SU-DHL-6 (cell line): ENCODE results near the gene POGLUT3.

Source experiments
- H2AFZ ChIP-seq: fragments of 200-600 bp; sonication (generic); 2 replicates; pipeline ENCODE4 v1.6.1; 2014; ENCODE audit warnings: low read depth, mild to moderate bottlenecking, moderate library complexity, mixed read lengths, antibody characterized with exemption, low read length; ENCODE audit not compliant: severe bottlenecking
- H3F3A ChIP-seq: fragments of 200-600 bp; shearing (Covaris generic); 2 replicates; pipeline ENCODE4 v1.6.0; 2016; ENCODE audit warnings: antibody characterized with exemption, mild to moderate bottlenecking; ENCODE audit not compliant: insufficient read depth
- H3K27ac ChIP-seq: fragments of 200-600 bp; sonication (generic); 2 replicates; pipeline ENCODE4 v1.5.1; 2016; ENCODE audit warnings: low read depth, mild to moderate bottlenecking, low read length, moderate library complexity, mixed read lengths
- H3K27me3 ChIP-seq: fragments of 200-600 bp; sonication (generic), shearing (Covaris generic); 2 replicates; pipeline ENCODE4 v1.6.0; 2014; ENCODE audit warnings: mild to moderate bottlenecking, low read length
- H3K36me3 ChIP-seq: fragments of 200-600 bp; sonication (generic); 2 replicates; pipeline ENCODE4 v1.6.1; 2014; ENCODE audit warnings: mild to moderate bottlenecking, low read length, mixed read lengths
- H3K4me2 ChIP-seq: fragments of 300-600, 200-600 bp; shearing (Covaris generic), sonication (generic); 2 replicates; pipeline ENCODE4 v1.6.0; 2014; ENCODE audit warnings: low read length, low read depth, mild to moderate bottlenecking; ENCODE audit not compliant: poor library complexity, severe bottlenecking
- H3K4me3 ChIP-seq: fragments of 200-600 bp; sonication (generic); 2 replicates; pipeline ENCODE4 v1.5.1; 2014; ENCODE audit warnings: antibody characterized with exemption, low read length, mild to moderate bottlenecking, mixed read lengths; ENCODE audit not compliant: insufficient read depth, poor library complexity, severe bottlenecking
- H3K79me2 ChIP-seq: fragments of 200-600 bp; sonication (generic); 2 replicates; pipeline ENCODE4 v1.6.1; 2014; ENCODE audit warnings: mild to moderate bottlenecking, low read length, moderate library complexity; ENCODE audit not compliant: insufficient read depth
- H3K9ac ChIP-seq: fragments of 200-600 bp; sonication (generic); 2 replicates; pipeline ENCODE4 v1.7.0; 2014; ENCODE audit warnings: mild to moderate bottlenecking, low read length
- H3K9me2 ChIP-seq: fragments of 200-600 bp; sonication (generic); replicated peaks from 2 replicates; pipeline ENCODE4 v1.6.1; 2014; ENCODE audit warnings: low read length; ENCODE audit not compliant: insufficient read depth
- H3K9me3 ChIP-seq: fragments of 200-600 bp; sonication (generic); 2 replicates; pipeline ENCODE4 v1.6.1; 2014; ENCODE audit warnings: low read length, mixed read lengths; ENCODE audit not compliant: insufficient read depth
- H4K20me1 ChIP-seq: fragments of 200-600 bp; sonication (generic); 2 replicates; pipeline ENCODE4 v1.6.1; 2014; ENCODE audit warnings: low read depth, mild to moderate bottlenecking, antibody characterized with exemption, low read length, moderate library complexity, mixed read lengths
- CTCF ChIP-seq: fragments of 200-600 bp; sonication (generic); IDR thresholded peaks from one replicate; pipeline ENCODE4 v1.5.1; 2017; ENCODE audit warnings: antibody characterized with exemption, mild to moderate bottlenecking, low read length, moderate library complexity; ENCODE audit not compliant: insufficient read depth, poor library complexity, severe bottlenecking
- EZH2phosphoT487 ChIP-seq: fragments of 200-600 bp; sonication (generic), shearing (Covaris generic); conservative IDR thresholded peaks from 2 replicates; pipeline ENCODE4 v1.6.1; 2018; ENCODE audit warnings: mild to moderate bottlenecking, antibody characterized with exemption, low read length, moderate library complexity, mixed read lengths

POGLUT3 gene

GRCh38 chr11:108522318-108522717 lies 24.1 kb upstream of the POGLUT3 start:
- H3K9ac ChIP-seq = no peak overlapping the region
- no peaks in the 10 kb centered on the region for H3K9me3 ChIP-seq
- H4K20me1 ChIP-seq = no peaks in the 10 kb centered on the region
- H3K79me2 ChIP-seq = no peaks in the 10 kb centered on the region
- no peak overlapping the region for H2AFZ ChIP-seq
- H3K36me3 ChIP-seq = no peaks in the 10 kb centered on the region
- H3F3A ChIP-seq = no peaks in the 10 kb centered on the region
- H3K27me3 ChIP-seq = no peaks in the 10 kb centered on the region
- TF ChIP-seq EZH2phosphoT487 = no peak
- TF ChIP-seq CTCF = no peak
- H3K27ac ChIP-seq = no peak overlapping the region
- no peak overlapping the region for H3K4me3 ChIP-seq
- no peaks in the 10 kb centered on the region for H3K9me2 ChIP-seq
- no peak overlapping the region for H3K4me2 ChIP-seq

- Histone ChIP-seq H3F3A (no peaks in the 10 kb centered on the region), H3K4me3 (no peak overlapping the region), H2AFZ (no peak overlapping the region), H3K9me3 (no peaks in the 10 kb centered on the region), H3K79me2 (no peaks in the 10 kb centered on the region), H3K9me2 (no peaks in the 10 kb centered on the region), H3K4me2 (no peak overlapping the region), H3K27me3 (no peaks in the 10 kb centered on the region), H3K9ac (no peak overlapping the region), H4K20me1 (no peaks in the 10 kb centered on the region), H3K36me3 (no peaks in the 10 kb centered on the region), H3K27ac (no peak overlapping the region)
- TF ChIP-seq EZH2phosphoT487 = no peak
- no peak for TF ChIP-seq CTCF
Measured at GRCh38 chr11:108518581-108518980, 20.4 kb upstream of the POGLUT3 start.

GRCh38 chr11:108516125-108516524 lies 17.9 kb upstream of the POGLUT3 start:
- Histone ChIP-seq H3K4me2 (no peak overlapping the region), H3K27ac (no peak overlapping the region), H3K36me3 (no peaks in the 10 kb centered on the region), H3K79me2 (no peaks in the 10 kb centered on the region), H3F3A (no peaks in the 10 kb centered on the region), H3K4me3 (no peak overlapping the region), H4K20me1 (no peaks in the 10 kb centered on the region), H3K9me2 (no peaks in the 10 kb centered on the region), H3K9me3 (no peaks in the 10 kb centered on the region), H3K27me3 (no peaks in the 10 kb centered on the region), H3K9ac (no peak overlapping the region), H2AFZ (no peak overlapping the region)
- TF ChIP-seq CTCF (no peak), EZH2phosphoT487 (no peak)

GRCh38 chr11:108512708-108513107 lies 14.5 kb upstream of the POGLUT3 start:
- TF ChIP-seq CTCF (no peak), EZH2phosphoT487 (no peak)
- no peaks in the 10 kb centered on the region for H3F3A ChIP-seq
- no peaks in the 10 kb centered on the region for H3K79me2 ChIP-seq
- no peaks in the 10 kb centered on the region for H4K20me1 ChIP-seq
- no peak overlapping the region for H3K4me2 ChIP-seq
- no peaks in the 10 kb centered on the region for H3K27me3 ChIP-seq
- H3K9me3 ChIP-seq = no peaks in the 10 kb centered on the region
- no peaks in the 10 kb centered on the region for H3K36me3 ChIP-seq
- H3K27ac ChIP-seq = no peak overlapping the region
- H3K4me3 ChIP-seq = no peak overlapping the region
- H3K9me2 ChIP-seq = no peaks in the 10 kb centered on the region
- no peak overlapping the region for H3K9ac ChIP-seq
- H2AFZ ChIP-seq = no peak overlapping the region
